Upper lobe of left lung (tissue), 4 donors: ENCODE measurements around the gene MTHFD2L.

Experiments used
- EP300 ChIP-seq, 4 donors: sonication (generic); formaldehyde crosslinking; IDR thresholded peaks; one replicate each; pipeline ENCODE4 v1.5.1; 2017; ENCODE audit warnings: antibody characterized with exemption in 4 of 4, control low read depth in 2 of 4
- TF ChIP-seq, protein P1 (sequence below), 6 experiments: fragments of 450-650 bp in 4 of 6; fragments of 200-600 bp in 2 of 6; sonication (generic) in 2 of 6; IDR thresholded peaks; one replicate each; pipeline ENCODE4 v1.5.1; 2016 to 2019; ENCODE audit warnings: antibody characterized with exemption in 6 of 6

DNA sequence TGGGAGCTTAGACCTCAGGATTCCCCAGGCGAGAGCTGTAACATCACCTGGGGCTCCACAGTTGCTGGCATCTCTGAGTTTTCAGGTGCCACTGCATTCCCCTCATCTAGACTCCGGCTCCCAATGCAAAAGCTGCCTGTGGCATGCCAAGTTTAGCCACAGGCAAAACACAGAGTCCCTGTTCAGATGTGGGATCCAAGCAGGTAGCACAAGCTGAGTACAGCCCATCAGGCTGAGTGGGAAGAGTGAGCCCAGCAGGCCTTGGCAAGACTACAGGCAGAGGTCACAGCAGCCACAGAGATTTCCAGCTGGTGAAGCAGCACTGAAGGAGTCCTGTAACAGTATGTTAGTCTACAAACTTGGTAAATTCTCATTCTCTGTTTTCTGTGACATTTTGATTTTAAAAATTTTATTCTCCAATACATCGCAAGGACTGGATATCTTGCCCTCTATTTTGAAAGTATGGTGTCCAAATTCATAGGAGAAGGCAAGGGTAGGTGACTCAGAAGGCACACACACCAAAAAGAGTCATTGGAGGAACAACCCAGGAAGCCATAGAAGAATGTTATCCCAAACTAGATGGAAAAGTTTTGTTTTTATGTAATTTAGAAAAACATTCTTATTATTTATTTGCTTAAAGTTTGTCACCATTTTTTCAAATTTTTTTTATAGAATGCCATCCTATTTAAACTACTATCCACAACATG is 45.4 kb upstream of the MTHFD2L start:
- TF ChIP-seq, protein P1, sequence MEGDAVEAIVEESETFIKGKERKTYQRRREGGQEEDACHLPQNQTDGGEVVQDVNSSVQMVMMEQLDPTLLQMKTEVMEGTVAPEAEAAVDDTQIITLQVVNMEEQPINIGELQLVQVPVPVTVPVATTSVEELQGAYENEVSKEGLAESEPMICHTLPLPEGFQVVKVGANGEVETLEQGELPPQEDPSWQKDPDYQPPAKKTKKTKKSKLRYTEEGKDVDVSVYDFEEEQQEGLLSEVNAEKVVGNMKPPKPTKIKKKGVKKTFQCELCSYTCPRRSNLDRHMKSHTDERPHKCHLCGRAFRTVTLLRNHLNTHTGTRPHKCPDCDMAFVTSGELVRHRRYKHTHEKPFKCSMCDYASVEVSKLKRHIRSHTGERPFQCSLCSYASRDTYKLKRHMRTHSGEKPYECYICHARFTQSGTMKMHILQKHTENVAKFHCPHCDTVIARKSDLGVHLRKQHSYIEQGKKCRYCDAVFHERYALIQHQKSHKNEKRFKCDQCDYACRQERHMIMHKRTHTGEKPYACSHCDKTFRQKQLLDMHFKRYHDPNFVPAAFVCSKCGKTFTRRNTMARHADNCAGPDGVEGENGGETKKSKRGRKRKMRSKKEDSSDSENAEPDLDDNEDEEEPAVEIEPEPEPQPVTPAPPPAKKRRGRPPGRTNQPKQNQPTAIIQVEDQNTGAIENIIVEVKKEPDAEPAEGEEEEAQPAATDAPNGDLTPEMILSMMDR (IDR thresholded peaks at IDR 0.05) = no peak
- no peak for TF ChIP-seq EP300 (IDR thresholded peaks at IDR 0.05)
